Stimulated activated CD4-positive, alpha-beta T cell treated with anti-CD3 and anti-CD28 coated beads, Interleukin-12 subunit alpha, Interleukin-12 subunit beta, amount 100 ng/mL, for 24 hours (primary cell): ENCODE results near the gene SPSB4.
"Not testable (repeated sequence)": the region's sequence is repeated elsewhere in the genome, so short reads cannot be mapped to it uniquely, and the experiment has no call there.

ENCODE experiments used
- DNase-seq, 2 experiments: peaks; one replicate each; pipeline ENCODE4 v3.0.0-alpha.2; 2020; ENCODE audit warnings: low read depth in 2 of 2

Gene SPSB4

DNA sequence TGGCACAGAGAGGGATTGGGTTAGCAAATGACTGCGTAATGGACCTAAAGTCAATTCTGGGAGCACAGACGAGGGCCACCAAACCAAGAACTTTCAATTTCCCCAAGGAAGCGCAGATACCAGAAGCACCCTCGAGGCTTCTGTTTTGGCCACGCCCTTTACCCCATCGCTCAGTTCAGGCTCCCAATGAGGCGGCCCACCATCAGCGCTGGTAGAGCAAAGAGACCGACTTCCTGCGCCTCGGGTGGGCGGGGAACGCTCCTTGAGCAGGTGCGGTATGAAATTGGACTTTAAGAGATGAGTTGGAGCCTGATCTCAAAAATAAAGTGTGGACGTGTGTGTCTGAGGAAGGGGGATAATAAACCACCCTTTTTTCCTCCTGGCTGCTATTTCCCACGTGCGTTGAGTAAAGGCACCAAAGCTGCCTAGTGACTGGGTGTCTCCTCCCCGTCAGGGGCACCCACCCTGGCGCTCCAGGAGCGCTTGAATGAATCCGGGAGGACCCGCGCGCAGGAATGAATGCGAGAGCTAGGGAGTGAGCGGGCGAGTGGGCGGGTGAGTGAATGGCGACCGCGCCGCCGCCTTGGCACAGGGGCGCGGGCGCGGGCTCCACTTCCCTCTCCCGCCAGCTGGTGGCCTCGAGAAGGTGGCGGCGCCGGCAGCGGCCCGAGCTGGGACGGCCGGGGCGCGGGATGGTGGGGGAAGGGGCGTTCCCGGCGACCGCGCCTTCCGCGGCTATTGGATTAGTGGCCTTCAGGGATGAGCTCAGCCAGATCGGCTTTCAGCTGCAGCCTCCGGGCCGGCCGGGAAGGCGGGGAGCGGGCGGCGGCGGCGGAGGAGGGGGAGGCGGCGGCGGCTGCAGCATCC lies at the start of gene SPSB4:
Gene SPSB4 (plus strand): TSS at position 772 of the 867 bp plus-strand sequence. CDS start 14,758 bp downstream, outside the sequence.
- DNase-seq: peak in 1 of 2 experiments; percentile 22

DNA sequence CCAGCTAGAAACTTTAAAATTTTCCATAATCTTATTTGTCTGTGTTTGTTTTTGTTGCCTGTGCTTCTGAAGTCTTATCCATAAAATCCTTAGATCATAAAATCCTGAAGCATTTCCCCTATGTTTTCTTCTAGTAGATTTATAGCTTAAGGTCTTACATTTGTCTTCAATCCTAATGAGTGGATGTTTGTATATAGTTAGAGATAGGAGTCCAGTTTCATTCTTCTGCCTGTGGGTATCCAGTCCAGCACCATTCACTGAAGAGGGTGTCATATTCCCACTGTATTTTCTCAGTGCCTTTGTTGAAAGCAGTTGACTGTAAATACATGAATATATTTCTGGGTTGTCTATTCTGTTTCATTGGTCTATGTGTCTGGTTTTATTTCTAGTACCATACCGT lies 44.8 kb upstream of the SPSB4 start:
- DNase-seq: no peak

DNA sequence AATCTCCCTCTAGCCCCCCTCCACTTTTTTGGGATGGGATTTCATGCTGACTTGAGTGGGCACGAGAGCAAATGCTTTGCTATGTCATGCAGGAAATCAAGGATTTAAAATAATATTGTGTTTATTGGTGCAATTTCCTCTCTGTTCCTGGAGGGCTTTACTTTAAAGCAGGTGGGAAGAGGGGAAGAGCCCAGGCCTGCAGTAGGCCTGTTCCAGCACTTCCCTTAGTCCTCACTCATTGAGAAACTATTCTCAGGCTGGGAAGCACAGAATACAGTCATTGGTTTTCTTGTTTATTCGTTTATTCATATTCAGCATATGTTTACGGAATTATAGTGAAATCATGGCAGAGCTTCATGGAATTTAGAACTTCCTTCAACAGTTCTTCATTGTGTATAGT lies 41.7 kb upstream of the SPSB4 start:
- DNase-seq: no peak

DNA sequence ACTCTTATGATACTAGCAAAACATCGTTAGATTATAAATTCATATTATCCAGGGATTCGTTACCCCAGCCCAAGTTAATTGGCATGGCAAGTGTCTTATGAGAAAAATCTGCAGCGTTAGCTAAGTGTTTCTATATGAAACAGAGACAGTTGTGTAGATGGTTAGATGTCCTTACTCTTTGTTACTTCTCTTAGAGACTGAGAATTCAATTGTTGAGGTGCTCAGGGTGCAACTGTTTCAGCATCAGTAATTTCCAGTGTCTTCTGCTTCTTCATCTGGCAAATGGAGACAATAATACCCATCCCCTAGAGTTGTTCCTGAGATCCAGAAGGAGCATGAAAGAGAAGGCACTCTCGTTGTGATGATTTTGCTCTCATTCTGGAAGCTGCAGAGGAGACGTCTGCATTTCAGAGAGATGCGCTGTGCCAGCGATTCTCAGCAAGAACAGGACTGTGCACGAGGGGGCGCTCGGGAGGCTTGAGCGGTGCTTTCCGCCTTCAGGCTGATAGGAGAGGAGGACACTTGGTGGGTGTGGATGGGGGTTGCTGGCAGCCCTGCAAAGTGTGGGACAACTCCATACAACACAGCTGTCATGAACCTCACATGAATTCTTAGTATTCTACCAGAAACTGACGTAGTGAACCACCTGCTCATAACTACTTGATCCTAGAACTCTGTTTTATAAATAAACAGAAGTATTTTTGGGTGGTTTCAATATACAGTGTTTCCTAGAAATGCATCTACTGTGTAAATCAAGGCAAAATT lies 39.7 kb upstream of the SPSB4 start:
- peak; percentile 48 to 78 for DNase-seq

DNA sequence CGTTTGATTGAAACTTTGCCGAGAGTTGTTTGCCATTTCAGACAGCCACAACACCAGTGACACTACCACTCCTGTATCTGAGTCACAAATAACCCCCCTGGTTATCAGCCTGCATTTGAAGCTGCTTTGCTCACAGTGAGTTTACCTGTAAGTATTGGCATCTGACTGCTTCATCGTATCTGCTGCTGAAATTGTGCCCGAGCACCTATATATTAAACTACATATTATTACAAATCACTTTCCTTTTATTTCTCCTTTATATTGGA lies 39.2 kb upstream of the SPSB4 start:
- DNase-seq: no peak

DNA sequence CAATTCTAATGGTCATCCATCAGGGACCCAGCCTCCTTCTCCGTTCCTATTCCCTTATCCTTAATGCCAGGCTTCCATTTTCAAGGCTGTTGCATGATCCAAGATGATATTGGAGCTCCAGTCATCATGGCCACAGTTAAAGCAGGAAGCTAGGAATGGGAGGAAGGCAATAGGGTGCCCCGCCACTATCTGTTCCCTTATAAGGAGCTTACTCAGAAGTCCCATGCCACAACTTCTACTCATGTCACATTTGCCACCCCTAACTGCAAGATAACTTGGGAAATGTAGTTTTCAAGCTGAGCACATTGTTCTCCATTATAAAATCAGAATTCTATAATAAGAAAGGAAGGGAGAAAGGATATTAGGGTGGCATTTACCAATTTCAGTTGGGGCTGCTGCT lies 38.6 kb upstream of the SPSB4 start:
- no peak for DNase-seq

DNA sequence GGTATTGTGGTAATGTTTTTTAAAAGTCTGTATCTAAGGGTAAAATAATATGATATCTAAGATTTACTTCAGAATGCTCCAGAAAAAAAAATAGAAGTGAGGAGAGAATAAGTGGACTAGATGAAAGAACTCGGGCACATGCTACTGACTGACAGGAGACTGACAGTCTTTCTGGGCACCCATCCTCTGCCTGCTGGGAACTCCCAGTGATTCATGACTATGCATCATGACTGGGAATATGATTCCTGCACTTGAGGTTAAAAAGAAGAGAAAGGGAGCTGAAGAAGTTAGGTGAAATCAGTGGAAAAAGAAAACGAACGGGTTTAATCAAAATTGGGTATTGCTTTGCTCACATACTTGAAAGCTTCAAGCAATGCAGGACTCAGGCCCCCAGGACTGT lies 35.7 kb upstream of the SPSB4 start:
- no peak for DNase-seq

DNA sequence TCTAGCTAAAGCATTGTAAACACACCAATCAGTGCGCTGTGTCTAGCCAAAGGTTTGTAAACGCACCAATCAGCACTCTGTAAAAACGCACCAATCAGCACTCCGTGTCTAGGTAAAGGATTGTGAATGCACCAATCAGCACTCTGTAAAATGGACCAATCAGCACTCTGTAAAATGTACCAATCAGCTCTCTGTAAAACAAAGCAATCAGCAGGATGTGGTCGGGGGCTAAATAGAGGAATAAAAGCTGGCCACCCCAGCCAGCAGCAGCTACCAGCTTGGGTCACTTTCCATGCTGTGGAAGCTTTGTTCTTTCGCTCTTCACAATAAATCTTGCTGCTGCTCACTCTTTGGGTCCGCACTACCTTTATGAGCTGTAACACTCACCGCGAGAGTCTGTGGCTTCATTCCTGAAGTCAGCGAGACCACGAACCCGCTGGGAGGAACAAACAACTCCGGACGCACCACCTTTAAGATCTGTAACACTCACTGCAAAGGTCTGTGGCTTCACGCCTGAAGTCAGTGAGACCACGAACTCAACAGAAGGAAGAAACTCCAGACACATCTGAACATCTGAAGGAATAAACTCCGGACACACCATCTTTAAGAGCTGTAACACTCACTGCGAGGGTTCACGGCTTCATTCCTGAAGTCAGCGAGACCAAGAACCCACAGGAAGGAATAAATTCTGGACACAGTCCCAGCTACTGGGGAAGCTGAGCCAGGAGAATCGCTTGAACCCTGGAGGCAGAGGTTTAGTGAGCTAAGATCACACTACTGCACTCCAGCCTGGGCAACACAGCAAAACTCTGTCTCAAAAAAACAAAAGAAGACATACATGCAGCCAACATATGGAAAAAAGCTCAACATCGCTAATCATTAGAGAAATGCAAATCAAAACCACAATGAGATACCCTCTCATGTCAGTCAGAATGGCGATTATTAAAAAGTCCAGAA lies 33.5 kb upstream of the SPSB4 start:
- not testable (repeated sequence) for DNase-seq

DNA sequence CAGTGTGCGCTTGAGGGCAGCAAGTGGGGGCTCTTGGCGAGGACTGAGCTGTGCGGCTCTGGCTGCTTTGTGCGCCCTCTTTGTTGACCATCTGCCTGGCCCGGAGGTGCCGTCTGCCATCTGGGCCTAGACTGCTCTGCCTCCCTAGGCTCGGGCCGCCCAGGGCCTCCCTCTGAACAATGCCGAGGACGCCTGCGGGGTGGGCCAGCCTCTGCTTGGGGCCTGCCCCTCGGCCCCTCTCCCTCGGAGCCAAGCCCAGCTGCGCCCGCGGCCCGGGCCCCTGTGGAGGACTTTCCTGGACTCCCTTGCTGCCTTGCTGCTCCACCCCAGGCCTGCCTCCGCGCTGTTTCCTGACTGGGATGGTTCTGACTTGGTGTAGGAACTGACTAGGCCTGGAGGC lies 31.9 kb upstream of the SPSB4 start:
- no peak for DNase-seq

DNA sequence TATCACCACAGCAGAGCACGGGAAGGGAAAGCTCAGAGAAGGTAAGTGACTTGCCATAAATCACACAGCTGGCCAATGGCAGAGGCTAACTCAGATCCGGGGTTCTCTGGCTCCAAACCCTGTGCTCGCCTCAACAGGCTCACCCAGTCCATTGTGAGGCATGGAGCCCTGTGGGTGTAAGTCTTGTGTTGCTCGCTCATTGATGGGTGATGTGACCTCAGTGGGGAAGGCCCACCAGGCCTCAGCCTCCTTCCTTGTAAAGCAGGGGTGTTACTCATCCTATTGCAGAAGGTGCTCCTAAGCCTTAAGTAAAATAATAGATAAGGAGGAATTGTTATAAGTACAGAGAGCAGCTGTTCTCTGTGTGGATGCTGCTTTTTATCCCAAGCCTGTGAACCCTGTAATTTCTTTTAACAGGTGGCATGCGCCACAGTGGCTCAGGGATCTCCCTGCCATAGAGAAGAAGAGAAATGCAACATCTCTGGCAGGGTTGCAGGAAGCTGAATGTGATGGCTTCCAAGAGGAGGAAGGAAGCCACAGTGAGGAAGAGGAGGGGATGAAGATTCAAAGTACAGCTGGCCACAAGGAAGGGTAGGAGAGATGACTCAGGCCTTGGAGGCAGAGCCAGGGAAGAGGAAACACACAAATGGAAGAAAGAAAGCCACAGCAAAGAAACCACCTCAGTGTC lies 30.9 kb upstream of the SPSB4 start:
- no peak for DNase-seq

DNA sequence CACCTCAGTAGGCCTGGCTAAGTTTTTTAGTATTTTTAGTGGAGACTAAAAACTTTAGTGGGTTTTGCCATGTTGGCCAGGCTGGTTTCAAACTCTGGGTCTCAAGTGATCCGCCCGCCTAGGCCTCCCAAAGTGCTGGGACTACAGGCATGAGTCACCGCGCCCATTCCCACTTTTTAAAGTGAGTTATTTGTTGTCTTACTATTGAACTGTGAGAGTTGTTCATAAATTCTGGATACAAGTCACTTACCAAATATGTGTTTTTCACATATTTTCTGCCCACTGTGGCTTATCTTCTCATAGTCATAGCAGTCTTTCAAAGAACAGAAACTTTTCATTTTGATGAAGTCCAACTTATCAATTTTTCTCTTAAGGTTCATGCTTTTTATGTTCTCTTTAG lies 29.9 kb upstream of the SPSB4 start:
- DNase-seq: no peak

DNA sequence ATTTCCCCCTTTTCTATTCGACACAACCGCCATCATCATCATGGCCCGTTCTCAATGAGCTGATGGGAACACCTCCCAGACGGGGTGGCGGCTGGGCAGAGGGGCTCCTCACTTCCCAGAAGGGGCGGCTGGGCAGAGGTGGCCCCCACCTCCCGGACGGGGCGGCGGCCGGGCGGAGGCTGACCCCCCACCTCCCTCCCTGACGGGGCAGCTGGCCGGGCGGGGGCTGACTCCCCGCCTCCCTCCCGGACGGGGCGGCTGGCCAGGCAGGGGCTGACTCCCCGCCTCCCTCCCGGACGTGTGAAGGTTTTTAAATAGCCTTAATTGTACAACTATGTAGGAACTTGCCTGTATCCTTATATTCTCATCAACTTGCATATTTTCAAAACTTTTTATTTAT lies 20.9 kb upstream of the SPSB4 start:
- no peak for DNase-seq

DNA sequence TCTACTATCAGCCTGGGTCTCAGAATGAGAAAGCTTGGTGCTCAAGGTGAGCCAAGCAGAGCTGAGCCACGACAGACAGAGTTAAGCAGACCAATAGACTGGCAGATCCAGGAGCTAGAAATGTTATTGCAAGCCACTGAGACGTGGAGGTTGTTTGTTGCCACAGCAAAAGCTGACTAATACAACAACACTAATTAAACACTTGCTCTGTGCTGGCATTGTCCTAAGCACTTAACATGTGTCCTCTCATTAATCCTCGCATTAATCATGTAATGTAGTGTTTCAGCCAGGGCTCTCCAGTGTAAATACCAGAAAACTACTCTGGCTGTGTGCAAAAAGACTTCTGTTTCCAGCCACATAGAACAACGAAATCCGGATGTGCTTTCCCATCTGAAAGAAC lies 11.6 kb upstream of the SPSB4 start:
- no peak for DNase-seq

DNA sequence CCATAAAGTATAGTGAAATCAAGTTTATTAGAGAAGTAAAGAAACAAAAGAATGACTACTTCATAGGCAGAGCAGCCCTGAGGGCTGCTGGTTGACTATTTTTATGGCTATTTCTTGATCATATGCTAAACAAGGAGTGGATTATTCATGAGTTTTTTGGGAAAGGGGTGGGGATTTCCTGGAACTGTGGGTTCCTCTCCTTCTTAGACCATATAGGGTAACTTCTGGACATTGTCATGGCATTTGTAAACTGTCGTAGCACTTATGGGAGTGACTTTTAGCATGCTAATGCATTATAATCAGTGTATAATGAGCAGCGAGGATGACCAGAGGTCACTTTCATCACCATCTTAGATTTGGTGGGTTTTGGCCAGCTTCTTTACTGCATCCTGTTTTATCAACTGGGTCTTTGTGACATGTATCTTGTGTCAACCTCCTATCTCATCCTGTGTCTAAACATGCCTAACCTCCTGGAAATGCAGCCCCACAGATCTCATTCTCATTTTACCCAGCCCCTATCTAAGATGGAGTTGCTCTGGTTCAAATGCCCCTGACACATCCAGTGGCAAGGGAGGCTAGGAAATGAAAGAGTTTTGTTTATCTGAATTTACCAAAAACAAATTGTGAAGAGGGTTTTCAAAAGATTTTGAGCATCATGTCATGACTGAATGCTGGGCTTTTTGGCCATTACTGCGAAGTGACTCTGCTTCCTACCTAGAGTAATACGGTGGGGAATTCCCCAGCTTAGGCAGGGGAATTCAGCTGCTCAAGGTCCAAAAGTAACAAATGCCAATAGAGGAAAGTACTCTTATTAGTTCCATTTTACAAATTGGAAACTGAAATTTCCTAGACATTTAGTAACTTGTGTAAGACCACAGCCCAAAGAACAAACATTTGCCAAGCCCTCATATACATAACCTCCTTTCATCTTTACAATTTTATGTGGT lies 6.2 kb upstream of the SPSB4 start:
- DNase-seq: no peak

DNA sequence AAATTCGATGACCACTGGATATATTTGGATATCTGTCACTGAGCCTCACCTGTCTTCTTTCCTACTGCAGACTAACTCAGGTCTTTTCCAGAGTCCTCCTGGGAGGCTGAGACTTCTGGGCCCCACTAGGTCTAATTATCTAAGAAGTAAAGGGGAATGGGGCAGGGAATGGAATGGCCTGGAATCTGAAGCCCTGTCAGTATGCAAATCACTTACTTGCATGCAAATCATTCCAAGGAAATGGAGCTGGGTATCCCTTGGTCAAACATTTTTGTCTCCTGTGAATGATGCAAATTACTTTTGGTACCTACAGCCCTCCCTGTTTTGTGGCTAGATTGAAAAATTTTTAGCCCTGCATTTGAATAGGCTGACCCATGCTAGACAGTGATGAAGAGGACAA lies 5.3 kb upstream of the SPSB4 start:
- no peak for DNase-seq

DNA sequence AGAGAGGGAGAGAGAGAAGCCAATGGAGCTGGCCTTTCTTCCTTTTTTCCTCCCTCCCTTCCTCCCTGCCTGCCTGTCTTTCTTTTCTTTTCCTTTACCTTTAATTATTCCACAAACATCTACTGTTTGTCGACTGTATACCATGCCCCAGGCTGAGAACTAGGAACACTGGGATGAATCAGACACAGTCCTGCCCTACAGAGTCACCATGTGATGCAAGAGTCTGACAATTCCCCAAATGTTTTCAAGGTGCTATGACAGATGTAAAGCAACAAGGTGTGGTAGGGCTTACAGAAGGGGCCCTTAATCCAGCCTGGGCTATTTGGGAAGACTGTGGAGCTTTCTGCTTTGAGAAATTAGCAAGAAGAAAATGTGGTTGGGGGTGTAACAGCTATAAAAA lies 4.0 kb upstream of the SPSB4 start:
- no peak for DNase-seq

DNA sequence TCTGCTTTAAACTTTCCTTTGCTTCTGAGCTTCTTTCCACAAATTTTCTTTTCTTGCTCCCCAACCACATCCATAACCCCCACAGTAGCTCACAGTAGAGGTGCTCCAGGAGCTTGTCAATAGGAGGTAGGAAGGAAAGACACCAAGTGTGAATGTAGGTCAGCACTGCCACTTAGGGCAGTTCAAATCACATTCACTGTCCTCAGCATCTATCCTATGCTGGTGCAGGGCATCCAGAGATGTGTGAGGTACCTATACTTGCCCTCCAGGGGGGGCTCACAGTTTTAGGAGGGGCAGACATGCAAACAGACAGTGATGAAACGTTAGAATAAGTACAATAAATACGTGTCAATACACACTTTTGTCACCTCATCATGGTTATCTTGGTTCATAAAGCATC lies 1.5 kb upstream of the SPSB4 start:
- no peak for DNase-seq

DNA sequence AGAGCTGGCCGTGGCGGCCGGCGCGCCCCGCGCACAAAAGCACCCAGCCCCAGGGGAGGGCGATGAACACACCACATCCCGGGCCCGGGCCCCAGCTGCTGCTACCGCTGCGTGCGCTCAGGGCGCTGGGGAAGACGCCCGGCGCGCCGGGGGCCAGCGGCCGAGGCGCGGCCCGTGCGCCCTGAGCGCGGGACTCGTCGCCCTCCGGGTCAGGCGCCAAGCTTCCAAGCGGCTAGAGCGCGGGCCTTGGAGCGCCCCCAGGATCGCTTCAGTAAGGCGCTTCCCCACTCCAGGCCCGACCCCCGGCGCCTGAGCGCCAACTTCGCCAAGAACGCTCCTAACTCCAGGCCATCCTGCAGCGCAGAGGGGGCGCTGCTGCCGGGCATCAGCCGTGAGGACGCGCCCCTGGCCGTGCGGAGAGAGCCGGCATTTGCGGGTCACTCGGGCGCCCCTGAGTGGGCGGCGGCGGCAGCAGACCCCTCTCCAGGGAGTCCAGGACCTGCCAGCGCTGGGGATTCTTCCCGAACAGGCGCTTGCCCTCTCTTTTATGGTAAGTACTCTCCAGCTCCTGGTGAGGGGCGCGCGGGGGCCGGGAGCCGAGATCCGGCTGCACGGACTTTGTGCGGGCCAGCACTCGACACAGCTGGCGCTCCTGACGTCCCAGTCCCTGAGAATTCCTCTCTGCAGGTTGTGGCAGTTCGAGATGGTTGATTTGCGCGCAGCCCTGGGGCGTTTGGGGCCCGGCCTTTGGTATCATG lies 475 bp downstream of the SPSB4 start:
- no peak for DNase-seq

DNA sequence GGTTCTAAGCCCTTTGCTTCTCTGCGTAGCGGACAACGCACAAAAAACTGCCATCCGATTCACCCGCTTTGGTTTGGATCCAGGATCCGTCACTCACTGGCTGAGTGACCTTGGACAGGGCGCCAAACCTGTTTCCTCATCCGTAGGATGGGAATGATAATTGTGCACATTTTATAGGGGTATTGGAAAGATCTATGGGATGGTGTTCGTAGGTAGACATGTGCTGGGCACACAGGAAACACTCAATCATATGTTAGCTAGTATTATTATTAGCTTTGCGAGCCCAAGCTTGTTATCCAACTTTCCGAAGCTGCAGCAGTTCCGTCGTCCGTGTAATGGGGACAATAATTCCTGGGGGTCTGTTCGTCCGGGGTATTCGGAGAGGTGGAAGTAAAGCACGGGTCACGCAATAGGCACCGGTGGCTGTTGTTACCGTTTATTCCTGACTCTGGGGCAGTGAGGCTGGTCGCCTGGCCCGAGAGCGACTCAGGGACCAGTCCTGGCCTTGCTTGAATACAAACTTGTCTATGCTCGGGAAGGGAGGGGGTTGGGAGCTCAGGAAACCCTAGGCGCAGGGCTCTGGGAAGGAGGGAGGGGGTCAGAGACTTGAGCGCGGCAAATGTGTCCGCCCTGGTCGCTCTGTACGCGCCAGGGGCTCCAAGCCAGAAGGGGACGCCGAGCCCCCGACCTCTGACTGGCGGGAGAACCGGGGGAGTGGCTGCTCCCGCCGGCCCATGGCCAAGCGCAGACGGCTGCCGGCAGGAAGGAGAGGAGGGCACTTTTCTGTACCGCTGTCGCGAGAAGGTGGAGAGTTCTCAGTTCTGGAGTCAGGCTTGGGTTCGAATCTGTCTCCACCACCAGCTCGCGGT lies 1.3 kb downstream of the SPSB4 start:
- no peak for DNase-seq
